Measurements from ENCODE around the gene B9D2. TPM values are rescaled to one million over a fixed set of nuclear protein-coding genes. Genes with fewer than 3 reads are reported as not detected.

B9D2 gene
- total RNA-seq, 1 donor from 2014 or later = 5.9 TPM

DNA sequence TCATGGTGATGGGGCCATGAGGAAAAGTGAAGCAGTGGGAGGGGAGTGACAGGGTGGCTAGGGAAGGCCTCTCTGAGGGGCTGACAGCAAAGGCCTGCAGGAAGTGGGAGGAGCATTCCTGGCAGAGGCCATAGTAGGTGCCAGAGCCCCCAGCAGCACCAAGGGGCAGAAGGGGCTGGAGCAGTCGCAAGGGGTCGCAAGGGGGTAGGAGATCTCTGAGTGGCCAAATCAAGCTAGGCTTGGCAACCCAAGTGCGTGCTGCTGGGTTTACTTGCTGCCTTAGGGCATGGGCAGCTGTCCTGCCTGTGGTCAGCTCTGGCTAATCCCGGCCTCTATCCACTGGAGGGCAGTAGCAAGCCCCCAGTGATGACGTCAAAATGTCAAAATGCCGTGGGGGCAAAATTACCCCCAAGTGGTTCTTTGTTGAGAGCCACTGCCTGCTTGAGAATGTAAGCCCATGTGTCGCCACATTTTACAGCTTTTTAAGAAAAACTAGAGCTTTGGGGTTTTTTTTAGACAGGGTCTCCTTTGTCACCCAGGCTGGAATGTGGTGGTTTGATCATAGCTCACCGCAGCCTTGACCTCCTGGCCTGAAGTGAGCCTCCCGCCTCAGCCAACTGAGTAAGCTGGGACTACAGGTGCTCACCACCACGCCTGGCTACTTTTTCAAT, 42.2 kb downstream of the B9D2 start:
- no peak overlapping the region for H3K4me3 ChIP-seq (ENCODE audit: insufficient read depth, low read depth, low read length)
- peaks cover 37% of the 10 kb centered on the region for H4K20me1 ChIP-seq (ENCODE audit: insufficient read depth, low read length)
- peak overlapping the region; percentile 68 for H3K4me3 Mint-ChIP-seq (ENCODE audit: unreplicated experiment)
- no peaks in the 10 kb centered on the region for H3K27me3 ChIP-seq (ENCODE audit: insufficient read depth, low read length)
- no peaks in the 10 kb centered on the region for H3K9me3 Mint-ChIP-seq (ENCODE audit: unreplicated experiment)
- FAIRE-seq = peak; percentile 63
- peak overlapping the region; percentile 80 for H3K4me2 ChIP-seq (ENCODE audit: low read length)
- H3K4me1 Mint-ChIP-seq (ENCODE audit: low read depth, unreplicated experiment) = peaks cover 49% of the 10 kb centered on the region
- DNase-seq (ENCODE audit: low read depth) = peak; percentile 80
- H3K27ac ChIP-seq (ENCODE audit: low read depth, low read length) = peak overlapping the region; percentile 100
- no peak overlapping the region for H2AFZ ChIP-seq (ENCODE audit: low read depth, low read length)
- H3K9me3 ChIP-seq (ENCODE audit: insufficient read depth, low read depth, low read length) = no peaks in the 10 kb centered on the region
- TF ChIP-seq, protein P1, sequence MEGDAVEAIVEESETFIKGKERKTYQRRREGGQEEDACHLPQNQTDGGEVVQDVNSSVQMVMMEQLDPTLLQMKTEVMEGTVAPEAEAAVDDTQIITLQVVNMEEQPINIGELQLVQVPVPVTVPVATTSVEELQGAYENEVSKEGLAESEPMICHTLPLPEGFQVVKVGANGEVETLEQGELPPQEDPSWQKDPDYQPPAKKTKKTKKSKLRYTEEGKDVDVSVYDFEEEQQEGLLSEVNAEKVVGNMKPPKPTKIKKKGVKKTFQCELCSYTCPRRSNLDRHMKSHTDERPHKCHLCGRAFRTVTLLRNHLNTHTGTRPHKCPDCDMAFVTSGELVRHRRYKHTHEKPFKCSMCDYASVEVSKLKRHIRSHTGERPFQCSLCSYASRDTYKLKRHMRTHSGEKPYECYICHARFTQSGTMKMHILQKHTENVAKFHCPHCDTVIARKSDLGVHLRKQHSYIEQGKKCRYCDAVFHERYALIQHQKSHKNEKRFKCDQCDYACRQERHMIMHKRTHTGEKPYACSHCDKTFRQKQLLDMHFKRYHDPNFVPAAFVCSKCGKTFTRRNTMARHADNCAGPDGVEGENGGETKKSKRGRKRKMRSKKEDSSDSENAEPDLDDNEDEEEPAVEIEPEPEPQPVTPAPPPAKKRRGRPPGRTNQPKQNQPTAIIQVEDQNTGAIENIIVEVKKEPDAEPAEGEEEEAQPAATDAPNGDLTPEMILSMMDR (IDR thresholded peaks at IDR 0.05; ENCODE audit: insufficient read depth, low read depth, low read length) = peak; percentile 70
- no peak for TF ChIP-seq EZH2 (IDR thresholded peaks at IDR 0.05; ENCODE audit: insufficient read depth, low read length)
- H3K36me3 ChIP-seq (ENCODE audit: insufficient read depth, low read length) = peaks cover 20% of the 10 kb centered on the region
- peaks cover 60% of the 10 kb centered on the region for H3K4me1 ChIP-seq (ENCODE audit: insufficient read depth, low read length)
- H3K79me2 ChIP-seq (ENCODE audit: insufficient read depth, low read length) = peaks cover 3% of the 10 kb centered on the region
- peak overlapping the region; percentile 99 for H3K27ac Mint-ChIP-seq (ENCODE audit: unreplicated experiment)
- H3K9ac ChIP-seq (ENCODE audit: low read length) = peak overlapping the region; percentile 92
- H3K36me3 Mint-ChIP-seq (ENCODE audit: low read depth, unreplicated experiment) = peaks cover 19% of the 10 kb centered on the region
- no peaks in the 10 kb centered on the region for H3K27me3 Mint-ChIP-seq (ENCODE audit: low read depth, unreplicated experiment)

DNA sequence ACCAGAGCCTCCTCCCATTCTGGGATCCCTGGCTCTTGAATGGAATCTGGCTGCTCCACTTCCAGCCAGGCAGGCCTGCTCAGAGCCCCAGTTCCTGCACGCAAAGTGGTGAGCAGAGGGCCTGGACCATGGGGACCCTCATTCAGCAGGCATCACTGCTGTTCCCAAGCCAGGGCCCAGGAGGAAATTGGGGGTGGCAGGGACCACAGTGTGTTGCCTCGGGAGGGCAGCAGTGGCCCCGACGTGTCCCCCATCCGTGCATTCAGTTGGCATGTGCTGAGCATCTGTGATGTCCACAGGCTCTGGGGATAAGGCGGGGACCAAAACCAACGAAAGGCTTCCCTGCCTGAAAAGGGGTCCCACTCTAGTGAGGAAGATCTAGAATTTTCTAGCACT, 42.7 kb downstream of the B9D2 start:
- no peak for FAIRE-seq
- no peaks in the 10 kb centered on the region for H3K27me3 ChIP-seq (ENCODE audit: insufficient read depth, low read length)
- peak overlapping the region; percentile 92 for H3K9ac ChIP-seq (ENCODE audit: low read length)
- Mint-ChIP-seq H3K4me3 (ENCODE audit: unreplicated experiment) (no peak overlapping the region), H3K27me3 (ENCODE audit: low read depth, unreplicated experiment) (no peaks in the 10 kb centered on the region), H3K36me3 (ENCODE audit: low read depth, unreplicated experiment) (peaks cover 19% of the 10 kb centered on the region), H3K9me3 (ENCODE audit: unreplicated experiment) (no peaks in the 10 kb centered on the region), H3K4me1 (ENCODE audit: low read depth, unreplicated experiment) (peaks cover 45% of the 10 kb centered on the region), H3K27ac (ENCODE audit: unreplicated experiment) (peak overlapping the region; percentile 99)
- H3K4me1 ChIP-seq (ENCODE audit: insufficient read depth, low read length) = peaks cover 55% of the 10 kb centered on the region
- H2AFZ ChIP-seq (ENCODE audit: low read depth, low read length) = no peak overlapping the region
- no peak overlapping the region for H3K4me3 ChIP-seq (ENCODE audit: insufficient read depth, low read depth, low read length)
- peak overlapping the region; percentile 100 for H3K27ac ChIP-seq (ENCODE audit: low read depth, low read length)
- peaks cover 23% of the 10 kb centered on the region for H3K36me3 ChIP-seq (ENCODE audit: insufficient read depth, low read length)
- TF ChIP-seq EZH2 (IDR thresholded peaks at IDR 0.05; ENCODE audit: insufficient read depth, low read length) = no peak
- TF ChIP-seq, protein P1 (IDR thresholded peaks at IDR 0.05; ENCODE audit: insufficient read depth, low read depth, low read length) = no peak
- peak overlapping the region; percentile 80 for H3K4me2 ChIP-seq (ENCODE audit: low read length)
- no peak for DNase-seq (ENCODE audit: low read depth)
- peaks cover 8% of the 10 kb centered on the region for H3K79me2 ChIP-seq (ENCODE audit: insufficient read depth, low read length)
- H4K20me1 ChIP-seq (ENCODE audit: insufficient read depth, low read length) = peaks cover 42% of the 10 kb centered on the region
- H3K9me3 ChIP-seq (ENCODE audit: insufficient read depth, low read depth, low read length) = no peaks in the 10 kb centered on the region

DNA sequence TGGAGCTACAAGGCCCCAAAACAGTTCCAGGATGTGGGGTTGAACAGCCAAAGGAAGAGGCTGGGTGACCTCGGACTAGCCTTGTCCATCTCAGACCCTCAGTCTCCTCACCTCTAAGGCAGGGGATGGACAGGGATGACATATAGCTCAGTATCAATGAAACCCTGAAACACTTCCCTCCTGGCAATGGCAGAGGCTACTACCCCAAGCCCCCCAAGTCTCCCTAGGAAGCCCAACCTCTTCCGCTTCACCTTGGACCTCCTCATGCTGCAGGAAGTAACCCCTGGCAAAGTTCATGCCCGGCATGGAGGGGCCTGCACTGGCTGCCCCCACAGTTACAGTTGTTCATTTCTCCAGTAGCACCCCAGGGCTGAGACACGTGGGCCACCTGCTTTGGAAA, 43.4 kb downstream of the B9D2 start:
- H3K27me3 ChIP-seq (ENCODE audit: insufficient read depth, low read length) = no peaks in the 10 kb centered on the region
- Mint-ChIP-seq H3K9me3 (ENCODE audit: unreplicated experiment) (no peaks in the 10 kb centered on the region), H3K27ac (ENCODE audit: unreplicated experiment) (peak overlapping the region; percentile 62), H3K27me3 (ENCODE audit: low read depth, unreplicated experiment) (no peaks in the 10 kb centered on the region), H3K36me3 (ENCODE audit: low read depth, unreplicated experiment) (peaks cover 21% of the 10 kb centered on the region), H3K4me3 (ENCODE audit: unreplicated experiment) (no peak overlapping the region), H3K4me1 (ENCODE audit: low read depth, unreplicated experiment) (peaks cover 43% of the 10 kb centered on the region)
- H2AFZ ChIP-seq (ENCODE audit: low read depth, low read length) = no peak overlapping the region
- H4K20me1 ChIP-seq (ENCODE audit: insufficient read depth, low read length) = peaks cover 49% of the 10 kb centered on the region
- FAIRE-seq (no peak), DNase-seq (ENCODE audit: low read depth) (no peak)
- H3K79me2 ChIP-seq (ENCODE audit: insufficient read depth, low read length) = peaks cover 10% of the 10 kb centered on the region
- H3K4me2 ChIP-seq (ENCODE audit: low read length) = no peak overlapping the region
- no peak overlapping the region for H3K9ac ChIP-seq (ENCODE audit: low read length)
- TF ChIP-seq, protein P1 (IDR thresholded peaks at IDR 0.05; ENCODE audit: insufficient read depth, low read depth, low read length) = no peak
- TF ChIP-seq EZH2 (IDR thresholded peaks at IDR 0.05; ENCODE audit: insufficient read depth, low read length) = no peak
- H3K36me3 ChIP-seq (ENCODE audit: insufficient read depth, low read length) = peaks cover 23% of the 10 kb centered on the region
- peaks cover 48% of the 10 kb centered on the region for H3K4me1 ChIP-seq (ENCODE audit: insufficient read depth, low read length)
- H3K4me3 ChIP-seq (ENCODE audit: insufficient read depth, low read depth, low read length) = no peak overlapping the region
- H3K27ac ChIP-seq (ENCODE audit: low read depth, low read length) = no peak overlapping the region
- H3K9me3 ChIP-seq (ENCODE audit: insufficient read depth, low read depth, low read length) = no peaks in the 10 kb centered on the region
